Spinal cord (tissue), 10 donors: Measurements from ENCODE around the gene SNUPN. TPM values are rescaled to one million over a fixed set of nuclear protein-coding genes. Genes with fewer than 3 reads are reported as not detected.

Experiments used
- DNase-seq, 6 donors: peaks; one replicate each; pipeline versions ENCODE4 v3.0.0 to v3.0.0-alpha.2; 2013 to 2015; ENCODE audit warnings: low spot score in 6 of 6, low read depth in 4 of 6
- H3K27ac ChIP-seq: one replicate; pipeline ENCODE4 v1.5.1; 2013; ENCODE audit warnings: low read depth, low read length, control low read depth
- H3K27me3 ChIP-seq: one replicate; pipeline ENCODE4 v1.6.1; 2013; ENCODE audit warnings: low read length; ENCODE audit not compliant: control insufficient read depth, insufficient read depth
- H3K36me3 ChIP-seq: one replicate; pipeline ENCODE4 v1.6.1; 2013; ENCODE audit warnings: low read length; ENCODE audit not compliant: control insufficient read depth, insufficient read depth
- H3K4me1 ChIP-seq: one replicate; pipeline ENCODE4 v1.6.1; 2013; ENCODE audit warnings: low read length; ENCODE audit not compliant: control insufficient read depth, insufficient read depth
- H3K4me3 ChIP-seq: one replicate; pipeline ENCODE4 v1.5.1; 2013; ENCODE audit warnings: low read depth, low read length, control low read depth
- H3K9me3 ChIP-seq: one replicate; pipeline ENCODE4 v1.6.1; 2013; ENCODE audit warnings: low read length; ENCODE audit not compliant: control insufficient read depth, insufficient read depth
- WGBS: methylation state at CpG from one replicate; pipeline ENCODE4 v1.1.5; 2013; ENCODE audit warnings: missing lambda C conversion rate; ENCODE audit not compliant: insufficient coverage; 5-methylcytosine and 5-hydroxymethylcytosine counted together
- polyA plus RNA-seq, 2 donors: library from polyadenylated mRNA; unstranded; fragments of 120-200 nt; gene quantifications; one replicate each; pipeline ENCODE4 v1.2.1, GENCODE V29; 2013; ENCODE audit not compliant: insufficient read length in 2 of 2
- total RNA-seq, 2 donors: library from RNA; depleted of rRNA in 1 of 2; stranded (reverse); fragments of 120-200 nt in 1 of 2; fragments of >200 nt in 1 of 2; gene quantifications; one replicate each; pipeline versions ENCODE4 v1.2.3 to v1.2.4, GENCODE V29; 2013 to 2014
- donor health status: healthy.

Gene SNUPN
- total and polyA plus RNA-seq, 4 donors: 23.8 to 34.8 (median 27.3) TPM

GRCh38 chr15:75647370-75648155 is 22.0 kb upstream of the SNUPN start, which contains the start of gene SNX33:
TSS of gene SNX33 (plus strand) at chr15:75647912. CDS start at chr15:75649103, 1,191 bp downstream.
- no peaks in the 10 kb centered on the region for H3K9me3 ChIP-seq
- peaks cover 3% of the 10 kb centered on the region for H3K27me3 ChIP-seq
- H3K36me3 ChIP-seq: peaks cover 25% of the 10 kb centered on the region
- H3K27ac ChIP-seq: peak within 1 kb of the TSS; percentile 88
- peak in 4 of 6 donors; percentile 26 to 87 (median 58) for DNase-seq
- H3K4me1 ChIP-seq: peaks cover 56% of the 10 kb centered on the region
- H3K4me3 ChIP-seq: peak within 1 kb of the TSS; percentile 70
- under 1% methylated on average over 72 of the region's 76 CpGs for WGBS

- peaks cover 3% of the 10 kb centered on the region for H3K27me3 ChIP-seq
- H3K4me1 ChIP-seq: peaks cover 50% of the 10 kb centered on the region
- DNase-seq: no peak
- 2% methylated on average over 20 of the region's 26 CpGs for WGBS
- peak overlapping the region; percentile 88 for H3K27ac ChIP-seq
- H3K9me3 ChIP-seq: no peaks in the 10 kb centered on the region
- H3K4me3 ChIP-seq: peak overlapping the region; percentile 70
- H3K36me3 ChIP-seq: peaks cover 20% of the 10 kb centered on the region
These were observed 21.4 kb upstream of the SNUPN start for GRCh38 chr15:75646944-75647364.

DNA sequence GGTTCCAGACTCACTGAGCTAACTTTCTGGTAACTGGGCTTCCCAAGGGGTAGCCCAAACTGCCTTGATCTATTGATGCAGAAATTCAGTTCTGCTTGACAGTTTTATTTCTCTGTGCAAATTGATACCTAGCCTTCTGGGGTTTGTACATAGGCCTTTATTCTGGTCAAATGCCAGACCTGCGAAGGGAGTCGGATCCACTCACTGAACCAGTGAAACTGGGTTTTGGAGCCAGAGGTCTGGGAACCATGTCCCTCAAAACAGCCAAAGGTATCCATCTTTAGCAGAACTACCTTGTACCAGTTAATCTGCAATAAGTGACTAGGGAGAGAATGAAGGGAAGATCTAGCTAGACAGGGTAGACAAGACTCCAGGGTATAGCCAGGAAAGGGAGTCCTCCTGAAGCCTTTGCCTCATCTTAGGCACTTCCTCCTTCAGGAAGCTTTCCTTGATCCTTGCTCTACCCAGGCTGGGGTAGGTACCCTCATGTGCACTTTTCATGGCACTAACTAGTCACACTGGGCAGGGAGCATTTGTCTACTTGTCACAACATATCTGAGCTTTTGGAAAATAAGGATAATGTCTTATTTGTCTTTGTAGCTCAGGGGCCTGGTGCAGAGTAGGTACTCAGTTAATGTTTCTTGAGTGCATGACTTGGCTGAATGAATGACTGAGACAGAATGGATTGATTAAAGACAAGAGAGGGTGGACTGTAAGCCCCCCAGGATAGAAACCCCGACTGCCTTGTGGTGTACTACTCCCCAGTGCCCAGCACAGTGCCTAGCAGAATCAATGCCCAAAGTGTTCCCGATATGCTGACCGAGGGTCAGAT is 20.8 kb upstream of the SNUPN start:
- Histone ChIP-seq H3K36me3 (peaks cover 15% of the 10 kb centered on the region), H3K4me1 (peaks cover 43% of the 10 kb centered on the region), H3K27me3 (peaks cover 3% of the 10 kb centered on the region), H3K9me3 (no peaks in the 10 kb centered on the region), H3K27ac (peak overlapping the region; percentile 88), H3K4me3 (peak overlapping the region; percentile 70)
- no peak for DNase-seq
- WGBS: 27% methylated on average over 3 of the region's 5 CpGs

GRCh38 chr15:75644376-75644775 is 18.9 kb upstream of the SNUPN start:
- DNase-seq: no peak
- 50% methylated on average over 1 of the region's 2 CpGs for WGBS
- Histone ChIP-seq H3K4me3 (no peak overlapping the region), H3K4me1 (peaks cover 34% of the 10 kb centered on the region), H3K9me3 (no peaks in the 10 kb centered on the region), H3K27ac (no peak overlapping the region), H3K27me3 (peaks cover 3% of the 10 kb centered on the region), H3K36me3 (peaks cover 3% of the 10 kb centered on the region)

GRCh38 chr15:75641603-75642002 is 16.1 kb upstream of the SNUPN start:
- peaks cover 5% of the 10 kb centered on the region for H3K36me3 ChIP-seq
- DNase-seq: no peak
- H3K9me3 ChIP-seq: no peaks in the 10 kb centered on the region
- H3K27ac ChIP-seq: no peak overlapping the region
- H3K4me3 ChIP-seq: no peak overlapping the region
- no peaks in the 10 kb centered on the region for H3K27me3 ChIP-seq
- WGBS: 100% methylated on average over 1 of the region's 5 CpGs
- H3K4me1 ChIP-seq: peaks cover 27% of the 10 kb centered on the region

- Histone ChIP-seq H3K4me1 (peaks cover 30% of the 10 kb centered on the region), H3K27me3 (no peaks in the 10 kb centered on the region), H3K9me3 (no peaks in the 10 kb centered on the region), H3K36me3 (peaks cover 5% of the 10 kb centered on the region), H3K4me3 (no peak overlapping the region), H3K27ac (no peak overlapping the region)
- WGBS: no CpG with 5 or more reads among the region's 4 CpGs
- DNase-seq: no peak
These were observed 15.6 kb upstream of the SNUPN start for GRCh38 chr15:75641179-75641503.

DNA sequence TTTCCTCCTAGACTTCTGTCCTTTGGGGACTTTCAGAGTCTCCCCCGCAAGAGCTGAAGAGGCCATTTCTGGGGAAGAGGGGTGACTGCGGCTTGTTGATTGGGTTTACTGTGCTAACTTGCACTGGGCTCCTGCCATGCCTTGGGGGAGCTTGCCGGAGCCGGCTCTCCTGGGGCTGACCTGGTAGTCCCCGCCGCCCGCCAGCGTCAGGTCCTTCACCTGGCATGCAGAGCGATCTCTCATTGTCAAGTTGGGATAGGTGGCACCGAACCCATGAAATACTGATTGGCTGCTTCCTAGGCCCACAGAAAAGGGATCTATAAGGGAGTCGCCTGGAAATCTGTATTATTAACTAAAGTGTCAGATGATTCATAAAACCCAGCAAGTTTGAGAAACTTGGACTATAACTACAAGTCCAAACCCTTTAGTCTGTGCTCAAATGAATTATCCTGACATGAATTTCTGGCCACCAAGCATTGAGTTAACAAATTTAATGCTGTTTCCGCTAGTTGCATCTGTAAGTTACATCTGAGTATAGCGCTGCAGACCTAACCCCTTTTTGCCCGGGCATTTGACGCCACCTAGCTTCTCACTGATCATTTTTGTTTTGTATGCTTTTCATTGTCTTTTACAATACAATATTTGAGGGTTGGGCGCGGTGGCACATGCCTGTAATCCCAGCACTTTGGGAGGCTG is 15.1 kb upstream of the SNUPN start:
- H3K4me1 ChIP-seq: peaks cover 30% of the 10 kb centered on the region
- peak in 2 of 6 donors; percentile 47 to 60 for DNase-seq
- peak overlapping the region; percentile 94 for H3K27ac ChIP-seq
- WGBS: 0% methylated on average over 9 of the region's 17 CpGs
- peaks cover 5% of the 10 kb centered on the region for H3K36me3 ChIP-seq
- H3K9me3 ChIP-seq: no peaks in the 10 kb centered on the region
- no peaks in the 10 kb centered on the region for H3K27me3 ChIP-seq
- peak overlapping the region; percentile 87 for H3K4me3 ChIP-seq

GRCh38 chr15:75639709-75640482 is 14.4 kb upstream of the SNUPN start, which contains the start of gene IMP3:
TSS of gene IMP3 (minus strand) at chr15:75640224. CDS start at chr15:75640168, 56 bp downstream.
- Histone ChIP-seq H3K4me3 (peak within 1 kb of the TSS; percentile 87), H3K4me1 (peaks cover 30% of the 10 kb centered on the region), H3K36me3 (peaks cover 5% of the 10 kb centered on the region), H3K9me3 (no peaks in the 10 kb centered on the region), H3K27ac (peak within 1 kb of the TSS; percentile 94), H3K27me3 (no peaks in the 10 kb centered on the region)
- under 1% methylated on average over 78 of the region's 83 CpGs for WGBS
- peak; percentile 92 to 99 (median 96) for DNase-seq
